Vagina (tissue), 2 donors: ENCODE data around the gene NCBP1. TPM values are rescaled to one million over a fixed set of nuclear protein-coding genes. Genes with fewer than 3 reads are reported as not detected.

ENCODE experiments used
- DNase-seq, 2 donors: peaks; one replicate each; pipeline ENCODE4 v3.0.0-alpha.2; 2017; ENCODE audit errors: extremely low spot score in 2 of 2
- H3K27ac ChIP-seq: fragments of 200-600 bp; sonication (generic); one replicate; pipeline ENCODE4 v1.5.1; 2019
- H3K27me3 ChIP-seq: fragments of 200-600 bp; sonication (generic); one replicate; pipeline ENCODE4 v1.5.1; 2019
- H3K36me3 ChIP-seq, 2 donors: fragments of 200-600 bp; sonication (generic); one replicate each; pipeline ENCODE4 v1.5.1; 2017 to 2019
- H3K4me1 ChIP-seq: fragments of 200-600 bp; sonication (generic); one replicate; pipeline ENCODE4 v1.5.1; 2019
- H3K4me3 ChIP-seq, 2 donors: fragments of 200-600 bp; sonication (generic); 1 replicate in 1 of 2; 2 replicates in 1 of 2; pipeline ENCODE4 v1.5.1; 2016 to 2019
- H3K9me3 ChIP-seq: fragments of 200-600 bp; sonication (generic); one replicate; pipeline ENCODE4 v1.5.1; 2019
- POLR2A ChIP-seq, 2 donors: fragments of 450-650 bp; IDR thresholded peaks; one replicate each; pipeline ENCODE4 v1.6.1; 2017; ENCODE audit warnings: antibody characterized with exemption in 2 of 2, mild to moderate bottlenecking in 2 of 2, moderate library complexity in 2 of 2
- POLR2AphosphoS5 ChIP-seq, 2 donors: sonication (generic); formaldehyde crosslinking; IDR thresholded peaks; one replicate each; pipeline ENCODE4 v1.9.0; 2017; ENCODE audit warnings: antibody characterized with exemption in 2 of 2, mild to moderate bottlenecking in 2 of 2, low read depth in 1 of 2; ENCODE audit not compliant: insufficient read depth in 1 of 2
- intact Hi-C: fragments of 100-400 bp; cut with DNase I; formaldehyde crosslinking; loops from one replicate; pipeline ENCODE4 v1.15.1; 2023
- total RNA-seq: library from RNA; depleted of rRNA; stranded (reverse); fragments of >200 nt; gene quantifications from one replicate; pipeline ENCODE4 v1.2.3, GENCODE V29; 2016
- TF ChIP-seq, protein P1 (sequence below), 3 experiments: fragments of 450-650 bp in 2 of 3; fragments of 200-600 bp in 1 of 3; sonication (generic) in 1 of 3; IDR thresholded peaks; one replicate each; pipeline ENCODE4 v1.5.1; 2017 to 2019; ENCODE audit warnings: antibody characterized with exemption in 3 of 3, mild to moderate bottlenecking in 2 of 3, moderate library complexity in 2 of 3

The NCBP1 gene
- total RNA-seq, 1 donor from 2014 or later = 23.3 TPM

- TF ChIP-seq POLR2A (IDR thresholded peaks at IDR 0.05) (no peak), POLR2AphosphoS5 (IDR thresholded peaks at IDR 0.05; ENCODE audit: insufficient read depth in 1 of 2, low read depth in 1 of 2) (no peak)
- TF ChIP-seq, protein P1, sequence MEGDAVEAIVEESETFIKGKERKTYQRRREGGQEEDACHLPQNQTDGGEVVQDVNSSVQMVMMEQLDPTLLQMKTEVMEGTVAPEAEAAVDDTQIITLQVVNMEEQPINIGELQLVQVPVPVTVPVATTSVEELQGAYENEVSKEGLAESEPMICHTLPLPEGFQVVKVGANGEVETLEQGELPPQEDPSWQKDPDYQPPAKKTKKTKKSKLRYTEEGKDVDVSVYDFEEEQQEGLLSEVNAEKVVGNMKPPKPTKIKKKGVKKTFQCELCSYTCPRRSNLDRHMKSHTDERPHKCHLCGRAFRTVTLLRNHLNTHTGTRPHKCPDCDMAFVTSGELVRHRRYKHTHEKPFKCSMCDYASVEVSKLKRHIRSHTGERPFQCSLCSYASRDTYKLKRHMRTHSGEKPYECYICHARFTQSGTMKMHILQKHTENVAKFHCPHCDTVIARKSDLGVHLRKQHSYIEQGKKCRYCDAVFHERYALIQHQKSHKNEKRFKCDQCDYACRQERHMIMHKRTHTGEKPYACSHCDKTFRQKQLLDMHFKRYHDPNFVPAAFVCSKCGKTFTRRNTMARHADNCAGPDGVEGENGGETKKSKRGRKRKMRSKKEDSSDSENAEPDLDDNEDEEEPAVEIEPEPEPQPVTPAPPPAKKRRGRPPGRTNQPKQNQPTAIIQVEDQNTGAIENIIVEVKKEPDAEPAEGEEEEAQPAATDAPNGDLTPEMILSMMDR (IDR thresholded peaks at IDR 0.05) = no peak
- Histone ChIP-seq H3K36me3 (peaks cover 4 to 93% of the 10 kb centered on the region in 2 donors), H3K4me3 (no peak overlapping the region), H3K4me1 (no peaks in the 10 kb centered on the region), H3K27me3 (no peaks in the 10 kb centered on the region), H3K9me3 (no peaks in the 10 kb centered on the region), H3K27ac (no peak overlapping the region)
- intact Hi-C loops = no loop called here
- DNase-seq = no peak
Observed at GRCh38 chr9:97668485-97668884, 34.9 kb downstream of the NCBP1 start.

- no peaks in the 10 kb centered on the region for H3K4me1 ChIP-seq
- H3K27ac ChIP-seq = no peak overlapping the region
- no peak for DNase-seq
- TF ChIP-seq POLR2AphosphoS5 (IDR thresholded peaks at IDR 0.05; ENCODE audit: insufficient read depth in 1 of 2, low read depth in 1 of 2) (no peak), POLR2A (IDR thresholded peaks at IDR 0.05) (no peak)
- TF ChIP-seq, protein P1 (IDR thresholded peaks at IDR 0.05) = no peak
- intact Hi-C loops = no loop called here
- H3K9me3 ChIP-seq = no peaks in the 10 kb centered on the region
- no peak overlapping the region for H3K4me3 ChIP-seq
- no peaks in the 10 kb centered on the region for H3K27me3 ChIP-seq
- peaks cover 4 to 93% of the 10 kb centered on the region in 2 donors for H3K36me3 ChIP-seq
Observed at GRCh38 chr9:97670586-97670985, 37.0 kb downstream of the NCBP1 start.

DNA sequence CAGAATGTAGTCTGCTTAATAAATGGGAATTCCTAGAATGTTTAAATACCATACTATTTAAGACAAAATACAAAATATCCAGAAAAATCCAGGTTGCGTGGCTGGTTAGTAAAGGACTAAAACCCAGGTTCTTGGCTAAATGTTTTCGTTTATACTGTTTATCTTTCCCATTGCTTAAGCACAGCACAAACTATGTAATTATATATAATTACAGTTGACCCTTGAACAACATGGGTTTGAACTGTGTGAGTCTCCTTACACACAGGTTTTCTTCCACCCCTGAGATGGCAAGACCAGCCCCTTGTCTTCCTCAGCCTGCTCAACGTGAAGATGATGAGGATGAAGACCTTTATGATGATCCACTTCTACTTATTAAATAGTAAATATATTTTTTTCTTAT lies 38.8 kb downstream of the NCBP1 start:
- Histone ChIP-seq H3K27ac (no peak overlapping the region), H3K36me3 (peaks cover 0 to 82% of the 10 kb centered on the region in 2 donors), H3K4me1 (no peaks in the 10 kb centered on the region), H3K4me3 (no peak overlapping the region), H3K9me3 (no peaks in the 10 kb centered on the region), H3K27me3 (no peaks in the 10 kb centered on the region)
- DNase-seq = no peak
- intact Hi-C loops = no loop called here
- TF ChIP-seq POLR2AphosphoS5 (IDR thresholded peaks at IDR 0.05; ENCODE audit: insufficient read depth in 1 of 2, low read depth in 1 of 2) (no peak), POLR2A (IDR thresholded peaks at IDR 0.05) (no peak)
- TF ChIP-seq, protein P1 (IDR thresholded peaks at IDR 0.05) = no peak

GRCh38 chr9:97673922-97674321 lies 40.3 kb downstream of the NCBP1 start:
- Histone ChIP-seq H3K27me3 (no peaks in the 10 kb centered on the region), H3K9me3 (no peaks in the 10 kb centered on the region), H3K4me1 (no peaks in the 10 kb centered on the region), H3K36me3 (peaks cover 0 to 76% of the 10 kb centered on the region in 2 donors), H3K27ac (no peak overlapping the region), H3K4me3 (no peak overlapping the region)
- intact Hi-C loops = no loop called here
- TF ChIP-seq, protein P1 (IDR thresholded peaks at IDR 0.05) = no peak
- TF ChIP-seq POLR2AphosphoS5 (IDR thresholded peaks at IDR 0.05; ENCODE audit: insufficient read depth in 1 of 2, low read depth in 1 of 2) (no peak), POLR2A (IDR thresholded peaks at IDR 0.05) (no peak)
- DNase-seq = no peak

- Histone ChIP-seq H3K27ac (no peak overlapping the region), H3K27me3 (no peaks in the 10 kb centered on the region), H3K4me1 (no peaks in the 10 kb centered on the region), H3K9me3 (no peaks in the 10 kb centered on the region), H3K4me3 (no peak overlapping the region), H3K36me3 (peaks cover 0 to 67% of the 10 kb centered on the region in 2 donors)
- intact Hi-C loops = no loop called here
- TF ChIP-seq POLR2AphosphoS5 (IDR thresholded peaks at IDR 0.05; ENCODE audit: insufficient read depth in 1 of 2, low read depth in 1 of 2) = no peak
- TF ChIP-seq, protein P1 (IDR thresholded peaks at IDR 0.05) = no peak
- no peak for TF ChIP-seq POLR2A (IDR thresholded peaks at IDR 0.05)
- no peak for DNase-seq
Observed at GRCh38 chr9:97675655-97676054, 42.0 kb downstream of the NCBP1 start.
